Measurements from ENCODE around the gene MSANTD2.

- no peak for TF ChIP-seq CTCF (IDR thresholded peaks at IDR 0.05)
- no peak for TF ChIP-seq GABPA (IDR thresholded peaks at IDR 0.05; ENCODE audit: low read depth)
- no peak for TF ChIP-seq ZBTB33 (IDR thresholded peaks at IDR 0.05; ENCODE audit: borderline replicate concordance, low read depth)
- no peak for TF ChIP-seq USF2 (IDR thresholded peaks at IDR 0.05; ENCODE audit: borderline replicate concordance, low read depth, low read length)
- no peak for TF ChIP-seq POLR2AphosphoS5 (IDR thresholded peaks at IDR 0.05; ENCODE audit: low read depth, low read length)
- no peak for TF ChIP-seq RXRA (IDR thresholded peaks at IDR 0.05; ENCODE audit: borderline replicate concordance, low read depth)
- TF ChIP-seq RFX5 (IDR thresholded peaks at IDR 0.05; ENCODE audit: low read length), result no peak
- no peak for TF ChIP-seq REST (IDR thresholded peaks at IDR 0.05; ENCODE audit: low read depth, low read length)
- TF ChIP-seq SIN3A (IDR thresholded peaks at IDR 0.05; ENCODE audit: borderline replicate concordance, low read depth, low read length), result no peak
- no peak for TF ChIP-seq MXI1 (IDR thresholded peaks at IDR 0.05; ENCODE audit: low read depth, low read length)
Observed at GRCh38 chr11:124728134-124728533, 72.1 kb downstream of the MSANTD2 start.

All from SK-N-SH (cell line).